Omental fat pad (tissue), 4 donors: Measurements from ENCODE around the gene KLHDC1. TPM values are rescaled to one million over a fixed set of nuclear protein-coding genes. Genes with fewer than 3 reads are reported as not detected.
A peak's percentile ranks its signal among the peaks of the same experiment; 100 is the strongest.
"Not testable (repeated sequence)": the region's sequence is repeated elsewhere in the genome, so short reads cannot be mapped to it uniquely, and the experiment has no call there.

Experiments
- ATAC-seq: fragments of 150-250 bp; one replicate; pipeline ENCODE4 v1.9.1; 2016; ENCODE audit warnings: mild to moderate bottlenecking, moderate library complexity; ENCODE audit not compliant: low FRiP score
- DNase-seq: peaks from one replicate; pipeline ENCODE4 v3.0.0-alpha.2; 2019; ENCODE audit warnings: low spot score
- CTCF ChIP-seq, 3 donors: fragments of 450-650 bp; IDR thresholded peaks; one replicate each; pipeline ENCODE4 v1.5.1; 2016 to 2017; ENCODE audit warnings: antibody characterized with exemption in 3 of 3, mild to moderate bottlenecking in 3 of 3, moderate library complexity in 2 of 3
- total RNA-seq, 4 donors: library from RNA; depleted of rRNA; stranded (reverse); fragments of >200 nt; gene quantifications; one replicate each; pipeline ENCODE4 v1.1.0, GENCODE V29; 2016

The KLHDC1 gene
- 10 to 100 TPM in 1 of 4 donors, 1 to 10 TPM in 3; 2.9 to 10.2 (median 7.1) TPM for total RNA-seq

DNA sequence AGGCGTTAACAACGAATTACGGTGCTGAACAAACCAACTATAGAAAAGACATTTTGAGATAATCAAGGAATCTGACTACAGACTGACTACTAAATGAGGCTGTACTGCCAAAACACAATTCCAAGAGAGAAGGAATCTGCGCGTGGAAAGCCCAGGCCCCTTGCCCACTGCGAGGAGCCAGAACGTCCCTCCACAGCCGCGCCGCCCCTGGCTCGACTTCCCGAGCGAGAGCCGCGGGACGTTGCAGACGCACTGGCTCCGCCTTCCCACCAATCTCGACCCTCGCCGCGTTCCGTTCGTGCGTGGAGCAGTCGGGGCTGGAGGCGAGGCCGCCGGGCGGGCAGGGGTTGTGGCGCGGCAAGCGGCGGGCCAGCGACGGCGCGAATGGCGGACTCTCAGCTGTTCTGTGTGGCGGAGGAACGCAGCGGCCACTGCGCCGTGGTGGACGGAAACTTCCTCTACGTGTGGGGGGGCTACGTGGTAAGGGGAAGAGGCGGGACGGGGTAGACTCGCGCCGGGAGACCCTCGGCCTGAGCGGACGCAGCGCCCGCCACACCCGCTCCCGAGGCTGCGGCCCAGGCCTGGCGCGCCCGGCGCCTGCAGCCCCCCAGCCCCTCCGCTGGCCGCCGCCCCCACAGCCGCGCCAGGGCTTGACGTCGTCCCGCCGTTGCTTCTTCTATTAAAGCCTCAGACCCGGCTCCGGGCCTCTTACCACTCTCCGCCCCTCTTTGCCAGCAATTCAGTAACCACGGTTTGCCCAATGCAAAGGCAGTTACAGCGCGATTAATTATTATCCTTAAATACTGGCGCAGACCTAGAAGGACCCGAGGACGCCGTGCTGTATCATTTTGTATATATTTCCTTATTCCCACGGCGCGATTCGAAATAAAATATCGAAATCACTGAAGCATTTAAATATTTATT is at the start of gene KLHDC1:
TSS of gene KLHDC1 (plus strand) at position 310 of the 924 bp plus-strand sequence. CDS start at position 385, 75 bp downstream.
- ATAC-seq (peak; percentile 92), DNase-seq (peak; percentile 50)
- TF ChIP-seq CTCF (IDR thresholded peaks at IDR 0.05): no peak

GRCh38 chr14:49653508-49653907 is 39.4 kb upstream of the KLHDC1 start:
- DNase-seq: no peak
- no peak for ATAC-seq
- TF ChIP-seq CTCF (IDR thresholded peaks at IDR 0.05): no peak

DNA sequence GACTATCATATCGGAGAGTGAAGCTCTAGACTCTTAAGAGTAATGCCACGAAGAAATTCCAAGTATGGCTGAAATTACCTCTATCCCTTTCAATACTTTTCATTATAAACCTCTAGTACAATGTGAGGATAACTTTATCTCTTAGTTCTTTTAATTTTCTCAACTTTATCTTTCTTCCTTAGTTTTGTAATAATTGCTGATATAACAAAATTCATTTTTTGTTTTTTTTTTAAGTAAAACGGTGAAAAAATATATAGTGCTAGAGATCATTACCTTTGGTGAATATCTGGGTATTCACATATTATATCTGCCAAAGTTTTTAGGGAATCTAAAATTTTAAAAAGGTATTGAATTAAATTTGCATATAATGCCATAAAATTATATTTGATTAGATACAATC is 38.4 kb upstream of the KLHDC1 start:
- no peak for ATAC-seq
- no peak for TF ChIP-seq CTCF (IDR thresholded peaks at IDR 0.05)
- DNase-seq: no peak

DNA sequence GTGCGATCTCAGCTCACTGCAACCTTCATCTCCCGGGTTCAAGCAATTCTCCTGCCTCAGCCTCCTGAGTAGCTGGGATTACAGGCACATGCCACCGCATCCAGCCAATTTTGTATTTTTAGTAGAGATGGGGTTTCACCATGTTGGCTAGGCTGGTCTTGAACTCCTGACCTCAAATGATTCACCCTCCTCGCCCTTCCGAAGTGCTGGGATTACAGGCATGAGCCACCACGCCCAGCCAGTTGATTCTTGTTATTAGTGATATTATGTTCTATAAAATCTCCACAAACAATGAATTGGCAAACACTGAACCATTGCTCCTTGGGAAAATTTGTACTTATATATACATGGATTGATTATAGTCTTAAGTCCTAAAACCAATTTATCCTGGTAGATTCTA is 35.4 kb upstream of the KLHDC1 start:
- ATAC-seq, DNase-seq: not testable (repeated sequence)

DNA sequence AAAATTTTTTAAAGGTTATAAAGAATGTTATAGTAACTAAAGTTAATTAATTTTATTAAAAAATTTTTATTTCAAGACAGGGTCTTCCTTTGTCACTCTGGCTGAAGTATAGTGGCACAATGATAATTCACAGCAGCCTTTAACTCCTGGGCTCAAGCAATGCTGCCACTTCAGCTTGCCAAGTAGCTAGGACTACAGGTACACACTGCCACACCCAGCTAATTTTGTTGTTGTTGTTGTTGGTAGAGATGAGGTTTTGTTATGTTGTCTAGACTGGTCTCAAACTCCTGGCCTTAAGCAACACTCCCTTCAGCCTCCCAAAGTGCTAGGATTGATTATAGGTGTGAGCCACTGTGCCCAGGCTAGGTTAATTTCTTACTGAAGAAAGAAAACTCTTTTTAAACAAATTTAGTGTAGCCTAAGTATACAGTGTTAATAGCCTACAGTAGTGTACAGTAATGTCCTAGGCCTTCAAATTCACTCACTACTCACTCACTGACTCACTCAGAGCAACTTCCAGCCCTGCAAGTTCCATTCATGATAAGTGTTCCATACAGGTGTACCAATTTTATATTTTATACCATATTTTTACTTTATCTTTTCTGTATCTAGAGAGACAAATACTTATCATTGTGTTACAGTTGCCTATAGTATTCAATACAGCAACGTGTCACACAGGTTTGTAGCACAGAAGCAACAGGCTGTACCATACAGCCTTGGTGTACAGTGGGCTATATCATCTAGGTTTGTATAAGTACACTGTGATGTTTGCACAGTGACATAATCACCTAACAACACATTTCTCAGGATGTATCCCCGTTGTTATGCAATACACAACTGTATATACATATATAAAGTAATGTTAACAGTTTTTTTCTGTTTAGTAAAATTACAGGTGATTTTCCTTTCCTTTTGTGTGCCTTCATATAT is 33.1 kb upstream of the KLHDC1 start:
- no peak for DNase-seq

DNA sequence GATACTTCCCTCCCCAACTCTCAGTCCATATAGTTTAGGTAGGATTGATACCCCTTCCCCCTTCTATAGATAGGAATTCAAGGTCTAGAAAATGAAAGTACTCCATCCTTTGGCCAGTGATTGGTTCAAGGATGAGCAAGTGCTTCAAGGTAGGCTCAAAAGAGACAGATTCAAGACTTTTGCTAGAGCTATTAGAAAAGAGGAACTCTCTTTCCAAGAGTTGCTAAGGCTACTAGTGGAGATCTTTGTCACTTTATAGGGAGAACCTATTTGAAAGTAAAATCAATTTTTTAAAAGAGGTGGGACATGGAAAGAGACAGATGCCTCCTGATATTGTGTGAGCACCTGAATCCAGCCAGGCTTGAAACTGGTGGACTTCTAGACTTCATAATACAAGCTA is 22.4 kb upstream of the KLHDC1 start:
- TF ChIP-seq CTCF (IDR thresholded peaks at IDR 0.05): no peak
- DNase-seq (no peak), ATAC-seq (no peak)

More for the DNA sequence above, 33.1 kb upstream of the KLHDC1 start:
- no peak for ATAC-seq
- no peak for TF ChIP-seq CTCF (IDR thresholded peaks at IDR 0.05)

- DNase-seq (no peak), ATAC-seq (no peak)
- TF ChIP-seq CTCF (IDR thresholded peaks at IDR 0.05): no peak
Observed at GRCh38 chr14:49673586-49673985, 19.3 kb upstream of the KLHDC1 start.
